Astrocyte of the cerebellum (primary cell): ENCODE results near the gene FANCC.
"Not testable (repeated sequence)": the region's sequence is repeated elsewhere in the genome, so short reads cannot be mapped to it uniquely, and the experiment has no call there.

ENCODE experiments used
- DNase-seq: peaks from one replicate; pipeline ENCODE4 v3.0.0-alpha.2; 2011; ENCODE audit warnings: low read depth
- H3K4me3 ChIP-seq: 2 replicates; pipeline ENCODE4 v1.5.1; 2011; ENCODE audit warnings: mild to moderate bottlenecking, low read depth, low read length, moderate library complexity
- CTCF ChIP-seq: IDR thresholded peaks from 2 replicates; pipeline ENCODE4 v1.5.1; 2012; ENCODE audit warnings: low read length, low read depth, moderate library complexity, mild to moderate bottlenecking; ENCODE audit errors: missing control alignments
- in situ Hi-C: cut with HindIII; loops from 2 replicates; pipeline ENCODE4 v1.10.0; 2017; ENCODE audit warnings: low sequenced_read_pairs

Gene FANCC

DNA sequence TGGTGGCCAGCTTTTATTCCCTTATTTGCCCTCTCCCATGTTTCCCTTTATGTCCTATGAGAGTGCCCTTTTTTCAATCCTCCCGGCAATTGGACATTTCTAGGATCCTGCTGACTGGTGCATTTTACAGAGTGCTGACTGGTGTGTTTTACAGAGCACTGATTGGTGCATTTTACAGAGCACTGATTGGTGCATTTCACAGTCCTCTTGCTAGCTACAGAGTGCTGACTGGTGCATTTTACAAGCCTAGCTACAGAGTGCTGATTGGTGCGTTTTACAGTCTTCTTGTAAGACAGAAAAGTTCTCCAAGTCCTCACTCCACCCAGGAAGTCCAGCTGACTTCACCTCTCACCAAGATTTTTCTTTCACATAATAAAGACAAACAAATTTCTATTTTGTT lies 15.4 kb upstream of the FANCC start:
- TF ChIP-seq CTCF: no peak
- DNase-seq: no peak
- in situ Hi-C loops: no loop called here
- H3K4me3 ChIP-seq: no peak overlapping the region

- in situ Hi-C loops: no loop called here
- H3K4me3 ChIP-seq: no peak overlapping the region
- DNase-seq: no peak
- TF ChIP-seq CTCF: no peak
These were observed 13.4 kb upstream of the FANCC start for GRCh38 chr9:95330720-95331404.

DNA sequence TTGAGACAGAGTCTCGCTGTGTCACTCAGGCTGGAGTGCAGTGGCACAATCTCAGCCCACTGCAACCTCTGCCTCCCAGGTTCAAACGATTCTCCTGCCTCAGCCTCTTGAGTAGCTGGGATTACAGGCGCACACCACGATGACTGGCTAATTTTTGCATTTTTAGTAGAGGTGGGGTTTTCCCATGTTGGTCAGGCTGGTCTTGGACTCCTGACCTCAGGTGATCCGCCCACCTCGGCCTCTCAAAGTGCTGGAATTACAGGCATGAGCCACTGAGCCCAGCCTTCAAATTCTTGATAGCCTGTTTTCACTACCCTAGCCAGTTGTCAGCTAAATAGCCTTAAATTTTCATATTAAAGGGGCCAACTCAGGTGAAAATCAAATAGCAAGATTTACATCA lies 11.6 kb upstream of the FANCC start:
- DNase-seq, H3K4me3 ChIP-seq, in situ Hi-C loops: not testable (repeated sequence)

DNA sequence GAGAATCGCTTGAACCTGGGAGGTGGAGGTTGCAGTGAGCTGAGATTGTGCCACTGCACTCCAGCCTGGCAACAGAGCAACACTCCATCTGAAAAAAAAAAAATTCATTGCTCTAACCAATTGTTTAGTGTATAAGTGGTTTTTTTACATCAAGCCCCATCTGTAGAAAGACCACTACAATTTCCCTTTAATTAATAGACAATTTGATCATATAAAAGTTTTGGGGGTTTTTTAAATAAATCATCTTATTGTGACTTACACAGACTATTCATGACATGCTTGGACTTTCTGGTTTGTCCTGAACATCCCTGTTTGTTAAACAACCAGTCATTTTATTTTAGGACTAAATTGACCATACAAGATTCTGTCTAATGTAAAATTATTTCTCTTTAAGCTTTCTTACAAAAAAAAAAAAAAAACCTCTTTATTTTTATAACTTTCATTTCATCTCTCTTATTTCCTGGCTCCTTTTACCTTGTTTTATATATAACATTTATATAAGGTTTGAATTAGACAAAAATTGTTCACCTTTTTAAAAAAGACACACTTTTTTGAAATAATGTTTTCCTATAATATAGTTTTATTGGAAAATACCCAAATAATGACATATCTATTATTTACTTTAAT lies 9.8 kb upstream of the FANCC start:
- no peak overlapping the region for H3K4me3 ChIP-seq
- no peak for TF ChIP-seq CTCF
- DNase-seq: no peak
- in situ Hi-C loops: no loop called here

DNA sequence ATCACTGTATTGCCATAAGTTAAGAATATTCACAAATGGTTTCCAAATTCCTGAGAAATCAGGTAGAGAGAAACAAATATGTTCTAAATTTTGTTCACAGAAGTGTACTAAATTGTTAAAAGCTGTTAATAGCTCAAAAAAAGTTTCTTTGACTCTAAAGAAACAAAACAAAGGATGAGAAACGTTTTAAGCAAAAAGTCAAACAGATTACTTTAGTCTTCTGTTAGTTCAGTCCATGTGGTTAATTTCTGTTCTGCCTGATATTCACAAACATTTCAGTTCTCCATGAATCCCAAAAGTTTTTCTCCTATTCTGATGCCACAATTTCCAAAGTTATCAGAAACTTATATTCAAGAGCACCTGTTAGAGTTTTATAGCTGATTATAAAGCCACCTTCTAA lies 7.7 kb upstream of the FANCC start:
- no peak overlapping the region for H3K4me3 ChIP-seq
- in situ Hi-C loops: no loop called here
- DNase-seq: no peak
- TF ChIP-seq CTCF: no peak

DNA sequence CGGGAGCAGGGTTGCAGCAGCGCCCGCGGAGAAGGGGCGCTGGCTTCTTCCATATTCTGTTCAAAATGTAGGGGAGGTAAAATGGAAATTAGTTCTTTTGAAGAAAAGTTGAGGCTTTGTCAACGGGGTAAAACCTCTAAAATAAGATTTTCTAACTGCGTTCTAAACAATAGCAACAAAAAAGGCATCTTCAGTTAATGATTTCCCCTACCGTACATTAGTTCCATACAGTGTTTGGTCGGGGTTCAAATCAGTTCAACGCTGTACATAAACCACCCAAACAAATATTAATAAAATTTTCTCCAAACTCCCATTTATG lies 343 bp upstream of the FANCC start:
- DNase-seq: no peak
- in situ Hi-C loops: no loop called here
- no peak for TF ChIP-seq CTCF
- peak overlapping the region; percentile 84 for H3K4me3 ChIP-seq

GRCh38 chr9:95316794-95317118 lies 753 bp downstream of the FANCC start:
- TF ChIP-seq CTCF: no peak
- peak; percentile 5 for DNase-seq
- peak overlapping the region; percentile 84 for H3K4me3 ChIP-seq
- in situ Hi-C loops: no loop called here
